ENCODE measurements around the gene FHOD3. TPM values are rescaled to one million over a fixed set of nuclear protein-coding genes. Genes with fewer than 3 reads are reported as not detected.

Gene FHOD3
- total RNA-seq, 1 donor from 2014 or later, result 8.9 TPM

DNA sequence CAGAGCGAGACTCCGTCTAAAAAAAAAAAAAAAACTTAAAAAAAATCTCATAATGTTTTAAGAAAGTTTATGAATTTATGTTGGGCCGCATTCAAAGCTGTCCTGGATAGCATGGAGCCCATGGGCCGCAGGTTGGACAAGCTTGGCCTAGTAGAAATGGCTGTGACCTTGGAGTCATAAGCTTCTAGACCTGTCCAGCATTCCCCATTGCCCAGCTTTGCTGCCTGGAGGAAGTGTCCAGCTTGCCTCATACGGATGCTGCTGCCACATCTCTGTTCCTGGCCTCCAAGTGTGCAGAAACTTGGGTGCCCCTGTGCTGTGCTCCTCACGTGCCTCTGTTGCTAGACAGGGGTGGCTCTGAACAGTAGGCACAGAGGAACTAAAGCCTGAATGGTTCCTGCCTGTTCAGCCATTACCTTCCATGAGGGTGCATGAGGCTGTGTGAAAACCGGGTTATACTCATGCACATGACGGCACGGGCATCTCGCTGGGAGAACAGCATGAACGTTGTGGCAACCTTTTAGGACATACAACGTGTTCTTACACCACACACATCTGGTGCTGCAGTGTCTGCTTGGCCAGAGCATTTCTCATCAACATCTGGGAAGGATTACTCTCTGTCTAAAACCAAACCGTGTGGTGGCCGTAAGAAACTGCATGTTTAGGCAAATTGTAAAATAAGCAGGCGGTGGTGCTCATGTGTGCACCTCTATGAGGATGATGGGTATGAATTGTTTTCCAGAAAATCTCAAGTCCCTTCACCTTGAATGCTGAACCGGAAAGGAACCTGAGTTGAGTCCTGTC is 38.2 kb downstream of the FHOD3 start:
- Mint-ChIP-seq H3K36me3 (ENCODE audit: low read depth) (peaks cover 1% of the 10 kb centered on the region), H3K9me3 (ENCODE audit: low read depth) (no peaks in the 10 kb centered on the region), H3K27me3 (ENCODE audit: low read depth) (peaks cover 3% of the 10 kb centered on the region), H3K4me1 (ENCODE audit: low read depth) (peaks cover 17% of the 10 kb centered on the region), H3K27ac (ENCODE audit: unreplicated experiment) (no peak overlapping the region), H3K4me3 (ENCODE audit: unreplicated experiment) (no peak overlapping the region)
- no peak for DNase-seq (ENCODE audit: low spot score)
- TF ChIP-seq, protein P1, sequence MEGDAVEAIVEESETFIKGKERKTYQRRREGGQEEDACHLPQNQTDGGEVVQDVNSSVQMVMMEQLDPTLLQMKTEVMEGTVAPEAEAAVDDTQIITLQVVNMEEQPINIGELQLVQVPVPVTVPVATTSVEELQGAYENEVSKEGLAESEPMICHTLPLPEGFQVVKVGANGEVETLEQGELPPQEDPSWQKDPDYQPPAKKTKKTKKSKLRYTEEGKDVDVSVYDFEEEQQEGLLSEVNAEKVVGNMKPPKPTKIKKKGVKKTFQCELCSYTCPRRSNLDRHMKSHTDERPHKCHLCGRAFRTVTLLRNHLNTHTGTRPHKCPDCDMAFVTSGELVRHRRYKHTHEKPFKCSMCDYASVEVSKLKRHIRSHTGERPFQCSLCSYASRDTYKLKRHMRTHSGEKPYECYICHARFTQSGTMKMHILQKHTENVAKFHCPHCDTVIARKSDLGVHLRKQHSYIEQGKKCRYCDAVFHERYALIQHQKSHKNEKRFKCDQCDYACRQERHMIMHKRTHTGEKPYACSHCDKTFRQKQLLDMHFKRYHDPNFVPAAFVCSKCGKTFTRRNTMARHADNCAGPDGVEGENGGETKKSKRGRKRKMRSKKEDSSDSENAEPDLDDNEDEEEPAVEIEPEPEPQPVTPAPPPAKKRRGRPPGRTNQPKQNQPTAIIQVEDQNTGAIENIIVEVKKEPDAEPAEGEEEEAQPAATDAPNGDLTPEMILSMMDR (IDR thresholded peaks at IDR 0.05), result no peak

DNA sequence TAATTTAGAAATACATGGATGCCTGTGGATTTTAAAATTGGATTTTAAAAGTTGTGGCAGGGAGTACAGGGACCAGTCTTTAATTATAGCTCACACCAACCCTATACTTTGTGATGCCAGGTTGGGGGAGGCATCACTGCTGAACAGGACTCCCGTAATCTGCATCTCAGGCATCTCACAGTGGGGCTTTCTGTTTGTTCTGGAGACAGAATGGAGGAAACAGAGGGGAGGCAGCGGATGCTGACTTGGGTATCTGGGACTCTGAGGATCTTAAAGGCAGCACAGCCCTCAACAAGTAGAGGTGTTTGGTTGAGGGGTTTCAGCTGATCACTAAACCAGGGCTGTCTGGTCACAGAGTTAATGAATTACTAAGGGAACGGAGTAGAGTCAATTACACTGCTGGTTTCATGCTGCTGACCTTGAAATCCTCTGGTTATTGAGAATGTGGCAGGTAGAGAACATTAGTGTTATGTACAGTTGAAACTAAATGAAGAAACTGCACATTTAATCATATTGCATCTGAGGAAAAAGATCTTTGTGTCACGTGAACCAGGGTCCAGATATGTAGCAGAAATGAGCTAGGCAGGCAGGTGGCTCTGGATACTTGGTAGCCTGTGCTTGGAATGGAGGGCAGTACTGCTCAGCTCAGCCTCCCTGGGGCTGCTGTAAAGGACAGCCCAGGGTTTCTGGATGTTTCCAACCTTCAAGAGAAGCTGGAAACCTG is 40.3 kb downstream of the FHOD3 start:
- H3K36me3 Mint-ChIP-seq (ENCODE audit: low read depth), result peaks cover 3% of the 10 kb centered on the region
- H3K27ac Mint-ChIP-seq (ENCODE audit: unreplicated experiment), result peak overlapping the region; percentile 3
- TF ChIP-seq, protein P1 (IDR thresholded peaks at IDR 0.05), result no peak
- H3K4me1 Mint-ChIP-seq (ENCODE audit: low read depth), result peaks cover 11% of the 10 kb centered on the region
- H3K4me3 Mint-ChIP-seq (ENCODE audit: unreplicated experiment), result no peak overlapping the region
- H3K27me3 Mint-ChIP-seq (ENCODE audit: low read depth), result no peaks in the 10 kb centered on the region
- H3K9me3 Mint-ChIP-seq (ENCODE audit: low read depth), result peaks cover 15% of the 10 kb centered on the region
- DNase-seq (ENCODE audit: low spot score), result no peak

DNA sequence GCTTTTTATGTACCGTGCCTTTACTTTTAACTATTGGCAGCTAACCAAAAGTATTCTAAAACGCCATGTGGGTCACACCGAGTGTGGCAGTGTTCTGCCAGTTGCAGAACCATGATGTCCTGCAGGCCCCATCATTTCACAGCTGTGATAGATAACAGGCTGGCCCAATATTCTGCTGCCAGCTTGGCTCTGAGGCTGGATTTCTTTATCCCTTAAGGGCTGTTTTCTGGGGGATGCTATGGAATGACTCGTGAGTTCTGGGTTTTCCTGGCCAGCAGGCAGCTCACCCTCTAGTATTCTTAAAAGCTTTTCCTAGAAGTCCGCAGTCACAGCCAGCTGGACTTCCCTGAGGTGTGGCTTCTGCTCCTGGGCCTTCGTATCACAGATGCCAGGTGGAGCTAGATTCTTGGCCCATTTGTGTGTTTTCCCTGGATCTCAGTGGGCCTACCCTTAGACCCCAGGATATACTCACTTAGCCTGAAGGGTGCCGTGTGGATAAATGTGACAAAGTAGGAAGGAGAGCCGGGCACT is 41.0 kb downstream of the FHOD3 start:
- TF ChIP-seq, protein P1 (IDR thresholded peaks at IDR 0.05), result no peak
- H3K27me3 Mint-ChIP-seq (ENCODE audit: low read depth), result peaks cover under 1% of the 10 kb centered on the region
- H3K27ac Mint-ChIP-seq (ENCODE audit: unreplicated experiment), result no peak overlapping the region
- H3K9me3 Mint-ChIP-seq (ENCODE audit: low read depth), result peaks cover 15% of the 10 kb centered on the region
- no peak for DNase-seq (ENCODE audit: low spot score)
- H3K4me3 Mint-ChIP-seq (ENCODE audit: unreplicated experiment), result no peak overlapping the region
- H3K4me1 Mint-ChIP-seq (ENCODE audit: low read depth), result peaks cover 11% of the 10 kb centered on the region
- peaks cover 3% of the 10 kb centered on the region for H3K36me3 Mint-ChIP-seq (ENCODE audit: low read depth)

DNA sequence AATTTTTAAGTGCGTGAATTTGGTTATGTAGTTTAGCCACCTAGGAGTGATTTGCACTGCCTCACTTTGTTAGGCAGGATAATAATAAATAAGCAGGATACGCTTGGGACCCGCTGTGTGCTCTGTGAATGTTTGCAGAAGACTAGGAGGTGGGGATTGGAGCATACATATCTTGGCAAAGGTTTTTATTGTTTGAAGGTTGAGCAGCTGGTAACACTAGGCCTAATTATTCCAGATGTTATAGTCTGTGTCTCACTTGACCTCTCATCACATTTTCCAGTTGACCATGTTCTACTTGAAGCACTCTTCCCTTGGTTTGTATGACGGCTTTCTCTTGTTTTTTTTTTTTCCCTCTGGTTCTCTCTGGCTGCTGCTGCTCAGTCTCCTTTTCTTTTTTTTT is 42.7 kb downstream of the FHOD3 start:
- H3K36me3 Mint-ChIP-seq (ENCODE audit: low read depth), result peaks cover 2% of the 10 kb centered on the region
- TF ChIP-seq, protein P1 (IDR thresholded peaks at IDR 0.05), result no peak

DNA sequence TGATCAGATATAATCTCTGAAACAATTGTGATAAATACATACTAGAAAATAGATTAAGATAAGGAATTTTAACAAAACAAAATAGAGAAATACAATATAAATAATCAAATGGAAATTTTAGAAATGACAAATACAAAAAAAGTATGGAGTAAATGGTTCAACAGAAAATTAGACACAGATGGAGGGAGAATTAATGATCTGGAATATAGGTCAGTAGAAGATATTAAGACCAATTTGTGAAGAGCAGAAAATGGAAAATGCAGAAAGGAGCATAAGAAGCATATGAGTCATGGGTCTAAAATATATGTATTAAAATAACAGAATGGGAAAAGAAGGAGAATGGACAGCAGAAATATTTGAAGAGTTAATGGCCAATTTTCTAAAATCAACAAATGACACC is 44.4 kb downstream of the FHOD3 start:
- H3K4me3 Mint-ChIP-seq (ENCODE audit: unreplicated experiment), result no peak overlapping the region
- H3K4me1 Mint-ChIP-seq (ENCODE audit: low read depth), result peaks cover 11% of the 10 kb centered on the region
- peaks cover 2% of the 10 kb centered on the region for H3K36me3 Mint-ChIP-seq (ENCODE audit: low read depth)
- no peak for DNase-seq (ENCODE audit: low spot score)
- no peak overlapping the region for H3K27ac Mint-ChIP-seq (ENCODE audit: unreplicated experiment)
- H3K9me3 Mint-ChIP-seq (ENCODE audit: low read depth), result peaks cover 15% of the 10 kb centered on the region
- TF ChIP-seq, protein P1 (IDR thresholded peaks at IDR 0.05), result no peak
- H3K27me3 Mint-ChIP-seq (ENCODE audit: low read depth), result peaks cover 7% of the 10 kb centered on the region

More for the DNA sequence above, 42.7 kb downstream of the FHOD3 start:
- Mint-ChIP-seq H3K4me3 (ENCODE audit: unreplicated experiment) (no peak overlapping the region), H3K9me3 (ENCODE audit: low read depth) (peaks cover 15% of the 10 kb centered on the region), H3K27ac (ENCODE audit: unreplicated experiment) (no peak overlapping the region), H3K4me1 (ENCODE audit: low read depth) (peaks cover 11% of the 10 kb centered on the region), H3K27me3 (ENCODE audit: low read depth) (peaks cover 4% of the 10 kb centered on the region)
- DNase-seq (ENCODE audit: low spot score), result no peak

All from chondrocyte (in vitro differentiated cells).